Left hindlimb (tissue), 1 donor: Measurements from ENCODE around the gene TNS1.
"Not testable (repeated sequence)": the region's sequence is repeated elsewhere in the genome, so short reads cannot be mapped to it uniquely, and the experiment has no call there.

Experiments used
- DNase-seq: peaks from one replicate; pipeline ENCODE4 v3.0.0-alpha.2; 2018

TNS1 gene

GRCh38 chr2:217825469-217826235 is 177.1 kb downstream of the TNS1 start:
- DNase-seq = no peak

- no peak for DNase-seq
These were observed 178.6 kb downstream of the TNS1 start for GRCh38 chr2:217824223-217824622.

DNA sequence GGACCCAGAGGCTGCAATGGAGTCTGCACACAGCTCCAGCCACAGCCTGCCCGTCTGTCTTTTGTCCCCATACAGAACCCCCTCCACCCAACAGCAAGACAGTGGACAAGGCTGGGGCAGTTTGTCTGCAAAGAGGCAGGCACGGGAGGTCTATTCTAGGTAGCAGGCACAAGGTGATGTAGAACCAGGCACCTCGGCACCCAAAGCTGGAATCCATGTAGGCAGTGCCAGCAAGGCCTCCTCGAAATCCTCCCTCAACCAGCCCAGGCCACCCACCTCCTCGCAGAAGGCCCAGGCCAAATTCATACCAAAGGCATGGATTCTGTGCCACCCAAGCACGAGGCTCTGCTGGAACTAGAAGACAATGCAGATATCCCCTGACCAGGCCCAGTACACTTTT is 179.2 kb downstream of the TNS1 start:
- DNase-seq = no peak

- no peak for DNase-seq
These were observed 180.2 kb downstream of the TNS1 start for GRCh38 chr2:217822296-217823252.

DNA sequence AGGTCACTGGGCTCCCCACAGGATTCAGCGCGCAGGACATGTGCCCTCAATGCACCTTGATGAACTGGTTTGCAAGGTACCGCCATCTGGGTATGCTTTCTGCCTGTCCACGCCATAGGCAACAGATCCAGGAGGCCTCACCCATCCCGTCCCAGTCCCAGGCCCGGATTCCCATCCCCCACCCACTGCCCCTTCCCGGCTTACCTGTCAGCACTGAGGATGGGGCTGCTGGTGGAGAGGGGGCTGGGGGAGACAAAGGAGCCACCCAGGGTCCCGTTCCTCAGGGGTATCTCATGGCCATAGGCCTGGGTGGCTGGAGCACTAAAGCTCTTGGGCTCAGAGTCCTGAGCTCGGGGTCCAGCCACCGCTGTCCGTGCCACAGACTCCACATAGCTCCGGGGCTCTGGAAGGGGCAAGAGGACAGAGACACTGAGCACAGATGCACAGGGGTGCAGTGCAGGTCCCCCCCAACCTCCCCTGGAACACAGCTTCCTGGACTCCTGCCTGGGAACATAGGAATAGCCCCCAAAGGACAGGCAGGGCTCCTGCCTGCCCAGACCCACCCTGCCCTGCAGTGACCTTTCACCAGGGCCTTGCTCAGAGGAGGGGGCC is 181.2 kb downstream of the TNS1 start:
- no peak for DNase-seq

GRCh38 chr2:217820904-217821303 is 181.9 kb downstream of the TNS1 start:
- DNase-seq = no peak

DNA sequence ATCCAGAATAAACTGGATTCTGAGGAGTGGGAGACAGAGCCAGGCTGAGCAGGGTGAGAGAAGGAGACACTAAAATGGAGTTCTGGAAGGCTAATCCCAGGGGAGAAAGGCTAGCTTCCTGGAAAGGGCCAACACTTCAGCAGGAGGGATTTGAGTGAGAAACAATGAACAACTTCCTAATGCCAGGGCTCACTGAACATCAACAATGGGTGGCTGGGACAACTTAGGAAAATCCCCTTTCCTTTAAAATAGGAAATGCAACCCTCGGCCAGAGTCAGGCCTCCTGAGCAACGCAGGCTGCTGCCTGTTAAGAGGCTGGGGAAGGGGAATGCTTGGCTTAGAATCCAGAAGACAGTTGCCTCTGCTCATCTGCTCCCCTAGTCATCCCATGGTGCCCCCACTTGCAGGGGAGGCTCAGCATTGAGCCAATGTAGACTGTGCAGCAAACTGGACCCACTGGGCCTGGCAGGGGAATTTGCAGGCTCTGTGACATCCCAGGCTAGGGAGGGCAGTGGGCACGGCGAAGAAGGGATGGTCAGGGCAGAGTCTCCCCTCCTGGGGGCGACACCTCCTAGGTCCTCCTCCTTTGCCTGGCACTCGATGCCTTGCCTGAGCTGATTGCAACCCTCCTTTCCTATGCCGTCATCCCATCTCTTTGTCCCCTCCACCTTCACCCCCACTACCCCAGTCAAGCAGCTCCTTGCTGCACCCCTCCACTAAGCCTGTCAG is 182.5 kb downstream of the TNS1 start:
- DNase-seq = no peak

- no peak for DNase-seq
These were observed 184.4 kb downstream of the TNS1 start for GRCh38 chr2:217818293-217818850.

GRCh38 chr2:217817466-217818292 is 185.1 kb downstream of the TNS1 start:
- DNase-seq = no peak

DNA sequence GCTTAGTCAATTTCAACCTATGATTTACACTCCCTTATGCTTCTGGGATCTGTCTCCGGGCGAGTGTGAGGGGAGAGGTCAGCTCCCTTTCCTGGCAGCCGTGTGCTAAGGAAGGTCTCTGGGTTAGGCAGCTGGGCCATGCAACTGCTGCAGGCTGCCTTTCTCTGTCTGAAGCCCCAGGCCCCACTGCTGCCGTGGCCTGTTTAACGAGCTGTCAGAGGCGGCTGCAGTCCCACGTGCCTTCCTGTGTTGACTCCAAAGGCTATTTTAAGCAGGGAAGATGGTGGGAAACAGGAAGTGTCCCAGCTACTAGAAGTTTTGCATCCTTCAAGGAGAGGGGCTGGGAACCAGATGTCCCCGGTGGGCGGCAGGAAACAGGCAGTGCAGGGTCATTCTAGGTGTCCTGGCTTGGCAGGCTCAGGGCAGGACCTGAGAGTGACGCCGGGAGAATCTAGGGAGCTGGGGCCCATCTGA is 186.4 kb downstream of the TNS1 start:
- peak; percentile 86 for DNase-seq

GRCh38 chr2:217813828-217814227 is 189.0 kb downstream of the TNS1 start:
- no peak for DNase-seq

- no peak for DNase-seq
These were observed 190.6 kb downstream of the TNS1 start for GRCh38 chr2:217812170-217812569.

DNA sequence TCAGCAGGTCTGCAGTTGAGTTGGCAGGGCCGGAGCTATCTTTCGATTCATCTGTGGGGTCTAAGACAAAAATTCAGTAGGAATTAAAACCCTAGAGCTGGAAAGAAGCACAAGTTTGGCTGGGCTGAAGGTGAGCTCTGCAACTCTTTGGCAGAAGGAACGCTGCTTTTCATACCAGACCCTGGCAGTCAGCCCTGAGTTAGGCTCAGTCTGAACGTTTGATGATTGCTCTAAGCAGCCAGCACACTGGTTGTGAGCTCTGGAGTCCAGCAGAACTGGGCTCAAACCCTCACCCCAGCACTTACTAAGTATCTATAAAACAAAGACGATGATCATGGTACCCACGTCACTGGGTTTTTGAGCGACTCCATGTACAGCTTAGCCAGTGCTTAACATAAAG is 192.5 kb downstream of the TNS1 start:
- DNase-seq = no peak

DNA sequence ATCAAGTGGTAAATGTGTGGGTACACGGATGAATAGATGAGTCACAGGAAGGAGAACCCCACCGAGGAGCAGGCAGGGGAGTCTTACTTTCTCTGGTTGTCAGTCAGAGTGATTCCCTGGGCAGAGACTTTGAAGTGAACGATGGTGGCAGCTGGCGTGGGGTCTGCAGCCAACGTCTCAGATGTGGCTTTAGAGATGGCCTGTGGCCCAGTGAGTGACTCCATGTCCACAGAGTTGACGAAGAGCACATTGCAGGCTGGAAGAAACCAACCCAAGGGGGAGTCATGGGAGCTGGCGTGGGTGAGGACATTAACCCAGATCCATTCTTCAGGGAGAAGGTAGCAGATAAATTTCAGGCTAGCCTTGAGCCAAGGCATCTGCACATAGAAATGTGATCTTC is 193.1 kb downstream of the TNS1 start:
- no peak for DNase-seq

- not testable (repeated sequence) for DNase-seq
These were observed 193.8 kb downstream of the TNS1 start for GRCh38 chr2:217808967-217809366.

- no peak for DNase-seq
These were observed 194.5 kb downstream of the TNS1 start for GRCh38 chr2:217808326-217808725.

GRCh38 chr2:217807753-217808152 is 195.0 kb downstream of the TNS1 start:
- no peak for DNase-seq

GRCh38 chr2:217807025-217807424 is 195.8 kb downstream of the TNS1 start:
- DNase-seq = no peak

DNA sequence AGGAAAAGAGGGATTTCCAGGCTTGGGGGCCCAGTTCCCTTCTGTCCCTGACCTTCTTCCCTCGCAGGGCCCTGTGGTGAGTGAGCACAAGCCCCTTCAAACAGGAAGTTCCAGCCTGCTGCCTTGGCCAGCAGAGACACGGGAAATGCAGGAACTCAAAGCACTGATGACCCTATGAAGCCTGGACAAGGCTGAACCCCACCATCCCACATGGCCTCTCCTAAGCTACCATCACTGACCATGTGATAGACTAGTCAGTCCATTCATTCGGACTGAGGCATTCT is 196.4 kb downstream of the TNS1 start:
- no peak for DNase-seq

DNA sequence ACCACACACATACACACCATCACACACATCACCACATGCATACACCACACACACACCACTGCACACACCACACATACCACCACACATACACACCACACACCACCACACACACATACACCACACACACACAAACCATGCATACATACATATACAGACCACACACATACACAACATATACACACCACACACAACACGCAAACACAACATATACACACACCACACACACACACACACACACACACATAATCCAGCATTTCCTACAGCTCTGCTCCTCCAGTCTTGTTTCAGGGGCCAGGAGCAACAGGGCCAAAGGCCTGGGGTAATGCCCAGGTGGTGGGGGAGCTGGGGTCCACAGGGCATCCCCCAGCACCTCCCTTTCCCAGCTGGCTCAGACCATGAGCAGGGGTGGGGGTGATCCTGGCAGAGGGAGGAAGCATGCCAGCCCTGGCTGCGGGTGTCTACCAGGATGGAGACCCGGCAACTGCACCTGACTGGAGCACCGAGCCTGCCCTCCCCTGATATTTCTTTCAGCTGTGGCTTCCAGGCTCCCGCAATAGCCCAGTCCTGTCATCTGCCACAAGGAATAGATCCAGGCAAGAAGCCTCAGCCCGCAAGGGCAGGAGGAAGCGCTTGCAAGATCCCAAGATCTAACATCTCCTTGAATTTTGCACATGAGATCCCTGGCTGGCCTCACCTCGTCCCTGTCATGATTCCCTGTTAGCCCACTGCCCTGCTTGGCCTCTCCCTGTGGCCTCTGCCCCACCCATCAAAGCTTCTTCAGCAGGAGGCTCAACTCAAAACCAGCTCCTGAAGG is 196.9 kb downstream of the TNS1 start:
- no peak for DNase-seq
